ENCODE data around the gene RAB33B. TPM values are rescaled to one million over a fixed set of nuclear protein-coding genes. Genes with fewer than 3 reads are reported as not detected.
A peak's percentile ranks its signal among the peaks of the same experiment; 100 is the strongest.

The RAB33B gene
- total RNA-seq, 1 donor from 2014 or later = 14.4 TPM

DNA sequence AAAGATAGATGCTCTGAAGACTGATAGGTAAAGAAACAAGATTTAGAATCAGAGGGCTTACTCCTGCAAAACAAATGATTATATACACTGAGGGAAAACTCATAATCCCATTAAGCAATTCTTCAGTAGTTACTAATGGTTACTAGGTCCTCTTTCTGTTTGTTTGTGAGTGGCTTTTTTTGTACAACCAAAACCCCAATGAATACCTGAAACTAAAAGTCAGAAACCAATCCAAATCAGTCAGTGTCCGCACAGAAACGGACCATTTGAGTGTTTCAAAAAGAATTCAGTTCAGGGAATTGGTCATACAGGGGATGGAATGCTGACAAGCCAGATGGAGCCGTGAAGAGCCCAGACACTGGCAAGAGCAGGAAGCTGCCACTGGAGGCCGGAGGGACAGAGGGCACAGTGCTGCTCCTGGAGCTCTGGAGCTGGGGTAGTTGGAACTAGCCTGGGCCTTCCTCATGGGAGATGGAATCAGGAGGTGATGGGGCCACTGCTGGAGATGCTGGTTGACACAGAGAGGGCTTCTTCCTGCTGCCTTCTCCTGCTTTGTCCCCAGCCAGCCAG lies 70.2 kb downstream of the RAB33B start:
- Histone ChIP-seq H3K9ac (no peak overlapping the region), H3K4me2 (peak overlapping the region; percentile 34), H4K20me1 (ENCODE audit: low read depth) (no peaks in the 10 kb centered on the region), H3K79me2 (ENCODE audit: low read depth) (no peaks in the 10 kb centered on the region), H2AFZ (replicated peaks) (no peak overlapping the region), H3K36me3 (no peaks in the 10 kb centered on the region), H3K27ac (peak overlapping the region; percentile 52), H3K27me3 (no peaks in the 10 kb centered on the region), H3K9me3 (ENCODE audit: low read depth) (no peaks in the 10 kb centered on the region), H3K4me3 (no peak overlapping the region), H3F3A (ENCODE audit: low read depth) (peaks cover 9% of the 10 kb centered on the region), H3K4me1 (peaks cover 9% of the 10 kb centered on the region)
- Mint-ChIP-seq H3K4me3 (no peak overlapping the region), H3K27ac (no peak overlapping the region), H3K4me1 (peaks cover 13% of the 10 kb centered on the region), H3K9me3 (no peaks in the 10 kb centered on the region), H3K27me3 (ENCODE audit: insufficient read depth, low read depth) (no peaks in the 10 kb centered on the region), H3K36me3 (peaks cover 14% of the 10 kb centered on the region)
- peak; percentile 25 for DNase-seq (ENCODE audit: low spot score)
- TF ChIP-seq EZH2 (IDR thresholded peaks at IDR 0.05) = no peak
- no peak for TF ChIP-seq EZH2phosphoT487 (IDR thresholded peaks at IDR 0.05)
- TF ChIP-seq, protein P1, sequence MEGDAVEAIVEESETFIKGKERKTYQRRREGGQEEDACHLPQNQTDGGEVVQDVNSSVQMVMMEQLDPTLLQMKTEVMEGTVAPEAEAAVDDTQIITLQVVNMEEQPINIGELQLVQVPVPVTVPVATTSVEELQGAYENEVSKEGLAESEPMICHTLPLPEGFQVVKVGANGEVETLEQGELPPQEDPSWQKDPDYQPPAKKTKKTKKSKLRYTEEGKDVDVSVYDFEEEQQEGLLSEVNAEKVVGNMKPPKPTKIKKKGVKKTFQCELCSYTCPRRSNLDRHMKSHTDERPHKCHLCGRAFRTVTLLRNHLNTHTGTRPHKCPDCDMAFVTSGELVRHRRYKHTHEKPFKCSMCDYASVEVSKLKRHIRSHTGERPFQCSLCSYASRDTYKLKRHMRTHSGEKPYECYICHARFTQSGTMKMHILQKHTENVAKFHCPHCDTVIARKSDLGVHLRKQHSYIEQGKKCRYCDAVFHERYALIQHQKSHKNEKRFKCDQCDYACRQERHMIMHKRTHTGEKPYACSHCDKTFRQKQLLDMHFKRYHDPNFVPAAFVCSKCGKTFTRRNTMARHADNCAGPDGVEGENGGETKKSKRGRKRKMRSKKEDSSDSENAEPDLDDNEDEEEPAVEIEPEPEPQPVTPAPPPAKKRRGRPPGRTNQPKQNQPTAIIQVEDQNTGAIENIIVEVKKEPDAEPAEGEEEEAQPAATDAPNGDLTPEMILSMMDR (IDR thresholded peaks at IDR 0.05) = no peak

GRCh38 chr4:139525414-139525813 lies 71.5 kb downstream of the RAB33B start:
- no peak overlapping the region for H3K27ac ChIP-seq
- TF ChIP-seq EZH2phosphoT487 (IDR thresholded peaks at IDR 0.05) (no peak), EZH2 (IDR thresholded peaks at IDR 0.05) (no peak)
- TF ChIP-seq, protein P1 (IDR thresholded peaks at IDR 0.05) = no peak
- Mint-ChIP-seq H3K27me3 (ENCODE audit: insufficient read depth, low read depth) (no peaks in the 10 kb centered on the region), H3K4me1 (peaks cover 13% of the 10 kb centered on the region), H3K36me3 (peaks cover 14% of the 10 kb centered on the region), H3K27ac (no peak overlapping the region), H3K4me3 (no peak overlapping the region), H3K9me3 (no peaks in the 10 kb centered on the region)
- DNase-seq (ENCODE audit: low spot score) = no peak
- no peaks in the 10 kb centered on the region for H3K79me2 ChIP-seq (ENCODE audit: low read depth)
- H2AFZ ChIP-seq (replicated peaks) = no peak overlapping the region
- no peaks in the 10 kb centered on the region for H3K27me3 ChIP-seq
- H3K36me3 ChIP-seq = no peaks in the 10 kb centered on the region
- no peaks in the 10 kb centered on the region for H4K20me1 ChIP-seq (ENCODE audit: low read depth)
- H3F3A ChIP-seq (ENCODE audit: low read depth) = peaks cover 9% of the 10 kb centered on the region
- no peaks in the 10 kb centered on the region for H3K9me3 ChIP-seq (ENCODE audit: low read depth)
- peaks cover 9% of the 10 kb centered on the region for H3K4me1 ChIP-seq
- H3K9ac ChIP-seq = no peak overlapping the region
- no peak overlapping the region for H3K4me2 ChIP-seq
- H3K4me3 ChIP-seq = no peak overlapping the region

Small RNA genes lying within 50 kb of the gene (small RNA-seq; reads per million reads assigned to genes)
- gene RF01225 = not detected

Other genes starting within 250 kb of the RAB33B start
- 2.5 and 5.1 TPM in 2 replicates for gene MGARP, start 173.9 kb upstream of the RAB33B start, total RNA-seq (ENCODE audit: low replicate concordance)
- gene NAA15, start 152.6 kb upstream of the RAB33B start, total RNA-seq (ENCODE audit: low replicate concordance) = 47.2 and 69.0 TPM in 2 replicates
- 27.0 and 40.6 TPM in 2 replicates for gene NDUFC1, start 151.6 kb upstream of the RAB33B start, total RNA-seq (ENCODE audit: low replicate concordance)
- gene SETD7, start 102.1 kb downstream of the RAB33B start, total RNA-seq (ENCODE audit: low replicate concordance) = 4.9 and 8.2 TPM in 2 replicates
- 4.4 and 7.1 TPM in 2 replicates for gene MGST2, start 211.7 kb downstream of the RAB33B start, total RNA-seq (ENCODE audit: low replicate concordance)